SH-SY5Y (cell line): Measurements from ENCODE around the gene FBXO40.

Experiments used
- GATA2 ChIP-seq: IDR thresholded peaks from 2 replicates; pipeline ENCODE4 v1.6.1; 2011; ENCODE audit warnings: mild to moderate bottlenecking, low read depth, low read length
- GATA3 ChIP-seq: IDR thresholded peaks from 2 replicates; pipeline ENCODE4 v1.6.1; 2011; ENCODE audit warnings: low read depth, mild to moderate bottlenecking, low read length, moderate library complexity

DNA sequence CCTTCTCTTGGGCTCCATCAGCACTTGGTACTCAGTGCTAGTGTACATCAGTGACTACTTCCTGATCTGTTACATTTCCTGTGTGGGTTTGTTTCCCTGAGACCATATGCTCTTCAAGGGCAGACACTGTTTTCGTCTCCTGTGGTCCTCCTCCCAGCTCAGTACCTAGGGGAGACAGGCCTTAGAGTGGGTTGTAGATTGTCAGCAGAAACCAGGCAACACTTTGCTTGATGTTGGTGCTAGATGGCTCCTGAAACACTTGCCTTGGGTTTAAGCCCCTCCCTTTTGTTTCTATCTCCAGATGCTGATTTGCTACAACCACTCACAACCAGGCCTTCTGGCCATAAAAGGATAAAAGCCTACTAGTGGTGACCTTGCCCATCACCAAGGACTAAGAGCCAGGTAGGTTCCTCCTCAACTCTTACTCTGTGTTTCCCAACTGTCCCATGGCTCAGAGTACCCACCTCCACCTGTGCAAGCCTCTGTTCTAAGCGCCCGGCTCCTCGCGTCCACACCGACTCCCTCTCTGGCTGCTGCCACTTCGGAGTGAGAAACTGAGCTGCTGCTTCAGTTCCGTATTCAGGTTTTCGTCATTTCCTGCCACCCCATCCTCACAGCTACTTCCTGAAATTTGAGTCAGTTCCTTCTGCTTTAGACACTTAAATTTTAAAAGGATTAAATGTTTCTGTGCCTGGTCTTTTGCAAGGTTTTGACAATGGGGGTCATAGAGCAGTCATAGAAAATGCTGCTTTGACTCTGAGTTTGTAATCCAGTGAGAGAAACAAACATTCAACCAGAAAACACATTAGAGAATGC lies 67.4 kb downstream of the FBXO40 start, which contains the start of gene HCLS1:
- TF ChIP-seq GATA2 (no peak), GATA3 (no peak)
